WTC11 (cell line): ENCODE results near the gene SEMA6B. TPM values are rescaled to one million over a fixed set of nuclear protein-coding genes. Genes with fewer than 3 reads are reported as not detected.

Source experiments
- ATAC-seq: fragments of 200-7000 bp; cut with Tn5 transposase; 2 replicates; pipeline ENCODE4 v1.10.0; 2021; ENCODE audit warnings: mild to moderate bottlenecking, moderate library complexity
- CTCF ChIA-PET: fragments of 300-600 bp; sonication (Branson Sonifier 250); formaldehyde crosslinking; loops from one replicate; lab custom pipeline; 2021; ENCODE audit warnings: antibody characterized with exemption; lab: Charles Lee
- POLR2A ChIA-PET: fragments of 350-600 bp; sonication (Branson Sonifier 250); formaldehyde crosslinking; loops from one replicate; lab custom pipeline; 2021; ENCODE audit warnings: antibody characterized with exemption; lab: Charles Lee
- DNase-seq: peaks from one replicate; pipeline ENCODE4 v3.0.0; 2021; ENCODE audit warnings: low spot score
- H3K27ac Mint-ChIP-seq: 2 replicates; pipeline ENCODE4 v1.8.0; 2021; ENCODE audit warnings: mixed read lengths
- H3K27me3 Mint-ChIP-seq: 2 replicates; pipeline ENCODE4 v1.8.0; 2021; ENCODE audit warnings: low read depth, mild to moderate bottlenecking, moderate library complexity, mixed read lengths
- H3K36me3 Mint-ChIP-seq: 2 replicates; pipeline ENCODE4 v1.8.0; 2021; ENCODE audit warnings: mixed read lengths
- H3K4me1 Mint-ChIP-seq: 2 replicates; pipeline ENCODE4 v1.8.0; 2022; ENCODE audit warnings: mixed read lengths
- H3K4me3 Mint-ChIP-seq: 2 replicates; pipeline ENCODE4 v1.8.0; 2021; ENCODE audit warnings: mild to moderate bottlenecking, moderate library complexity, mixed read lengths
- H3K9me3 Mint-ChIP-seq: 2 replicates; pipeline ENCODE4 v1.8.0; 2021; ENCODE audit warnings: mixed read lengths
- ATF1 ChIP-seq: sonication (generic); formaldehyde crosslinking; IDR thresholded peaks from 2 replicates; pipeline ENCODE4 v1.8.1; 2023; ENCODE audit warnings: mild to moderate bottlenecking, moderate library complexity, missing genetic modification reagents
- EMX1 ChIP-seq: fragments of 250-450 bp; sonication (Bioruptor Pico); IDR thresholded peaks from 2 replicates; pipeline ENCODE4 v1.8.0; 2021; ENCODE audit warnings: mild to moderate bottlenecking
- FOXJ3 ChIP-seq: sonication (generic); formaldehyde crosslinking; IDR thresholded peaks from 2 replicates; pipeline ENCODE4 v1.9.0; 2021; ENCODE audit warnings: missing genetic modification reagents, mild to moderate bottlenecking, borderline replicate concordance
- JAZF1 ChIP-seq: fragments of 250-450 bp; sonication (Bioruptor Pico); IDR thresholded peaks from 2 replicates; pipeline ENCODE4 v1.9.0; 2021; ENCODE audit warnings: moderate library complexity, mild to moderate bottlenecking, inconsistent platforms
- NFE2L1 ChIP-seq: sonication (generic); formaldehyde crosslinking; IDR thresholded peaks from 2 replicates; pipeline ENCODE4 v1.8.1; 2023; ENCODE audit warnings: missing genetic modification reagents
- NR1H2 ChIP-seq: sonication (generic); formaldehyde crosslinking; IDR thresholded peaks from 2 replicates; pipeline ENCODE4 v1.9.0; 2021; ENCODE audit warnings: mild to moderate bottlenecking, moderate library complexity, missing genetic modification reagents
- NR2C2 ChIP-seq: sonication (generic); formaldehyde crosslinking; IDR thresholded peaks from 2 replicates; pipeline ENCODE4 v1.8.0; 2022; ENCODE audit warnings: mild to moderate bottlenecking, missing genetic modification reagents
- NR3C1 ChIP-seq: sonication (generic); formaldehyde crosslinking; conservative IDR thresholded peaks from 2 replicates; pipeline ENCODE4 v1.8.1; 2023; ENCODE audit warnings: low read depth, mild to moderate bottlenecking, missing genetic modification reagents
- OVOL2 ChIP-seq: fragments of 250-450 bp; sonication (Bioruptor Pico); IDR thresholded peaks from 2 replicates; pipeline ENCODE4 v1.9.0; 2021; ENCODE audit warnings: mild to moderate bottlenecking, borderline replicate concordance
- TCF7 ChIP-seq: sonication (generic); formaldehyde crosslinking; IDR thresholded peaks from 2 replicates; pipeline ENCODE4 v1.8.0; 2022; ENCODE audit warnings: mild to moderate bottlenecking, low read depth, missing genetic modification reagents, moderate library complexity
- TEAD1 ChIP-seq: sonication (generic); formaldehyde crosslinking; IDR thresholded peaks from 2 replicates; pipeline ENCODE4 v1.8.0; 2022; ENCODE audit warnings: mild to moderate bottlenecking, missing genetic modification reagents
- ZNF263 ChIP-seq: sonication (generic); formaldehyde crosslinking; IDR thresholded peaks from 2 replicates; pipeline ENCODE4 v1.8.1; 2022; ENCODE audit warnings: low read depth, mild to moderate bottlenecking, moderate library complexity, missing genetic modification reagents
- ZNF281 ChIP-seq: sonication (generic); formaldehyde crosslinking; IDR thresholded peaks from 2 replicates; pipeline ENCODE4 v1.8.0; 2023; ENCODE audit warnings: mild to moderate bottlenecking, missing genetic modification reagents
- ZNF317 ChIP-seq: sonication (generic); formaldehyde crosslinking; IDR thresholded peaks from 2 replicates; pipeline ENCODE4 v1.8.1; 2023; ENCODE audit warnings: low read depth, mild to moderate bottlenecking, moderate library complexity, missing genetic modification reagents, borderline replicate concordance
- total RNA-seq: library from RNA; stranded (reverse); gene quantifications from 3 replicates; pipeline ENCODE4 v1.2.3, GENCODE V29; 2021
- TF ChIP-seq, protein P1 (sequence below): sonication (generic); formaldehyde crosslinking; IDR thresholded peaks from 2 replicates; pipeline ENCODE4 v1.8.0; 2022; ENCODE audit warnings: missing genetic modification reagents
- TF ChIP-seq, protein P2 (sequence below): sonication (generic); formaldehyde crosslinking; IDR thresholded peaks from 2 replicates; pipeline ENCODE4 v1.8.1; 2023; ENCODE audit warnings: mild to moderate bottlenecking, missing genetic modification reagents, moderate library complexity
- TF ChIP-seq, protein P3 (sequence below): fragments of 250-450 bp; sonication (Bioruptor Pico); conservative IDR thresholded peaks from 2 replicates; pipeline ENCODE4 v1.9.0; 2021; ENCODE audit warnings: mild to moderate bottlenecking
- TF ChIP-seq, protein P4 (sequence below): fragments of 250-450 bp; sonication (Bioruptor Pico); IDR thresholded peaks from 2 replicates; pipeline ENCODE4 v1.9.0; 2021; ENCODE audit warnings: mild to moderate bottlenecking
- TF ChIP-seq, protein P5 (sequence below): sonication (generic); formaldehyde crosslinking; conservative IDR thresholded peaks from 2 replicates; pipeline ENCODE4 v1.8.1; 2023; ENCODE audit warnings: mild to moderate bottlenecking, low read depth, missing genetic modification reagents, moderate library complexity

The SEMA6B gene
- total RNA-seq, 1 experiment from 2014 or later = 45.1 TPM

- TF ChIP-seq, protein P1, sequence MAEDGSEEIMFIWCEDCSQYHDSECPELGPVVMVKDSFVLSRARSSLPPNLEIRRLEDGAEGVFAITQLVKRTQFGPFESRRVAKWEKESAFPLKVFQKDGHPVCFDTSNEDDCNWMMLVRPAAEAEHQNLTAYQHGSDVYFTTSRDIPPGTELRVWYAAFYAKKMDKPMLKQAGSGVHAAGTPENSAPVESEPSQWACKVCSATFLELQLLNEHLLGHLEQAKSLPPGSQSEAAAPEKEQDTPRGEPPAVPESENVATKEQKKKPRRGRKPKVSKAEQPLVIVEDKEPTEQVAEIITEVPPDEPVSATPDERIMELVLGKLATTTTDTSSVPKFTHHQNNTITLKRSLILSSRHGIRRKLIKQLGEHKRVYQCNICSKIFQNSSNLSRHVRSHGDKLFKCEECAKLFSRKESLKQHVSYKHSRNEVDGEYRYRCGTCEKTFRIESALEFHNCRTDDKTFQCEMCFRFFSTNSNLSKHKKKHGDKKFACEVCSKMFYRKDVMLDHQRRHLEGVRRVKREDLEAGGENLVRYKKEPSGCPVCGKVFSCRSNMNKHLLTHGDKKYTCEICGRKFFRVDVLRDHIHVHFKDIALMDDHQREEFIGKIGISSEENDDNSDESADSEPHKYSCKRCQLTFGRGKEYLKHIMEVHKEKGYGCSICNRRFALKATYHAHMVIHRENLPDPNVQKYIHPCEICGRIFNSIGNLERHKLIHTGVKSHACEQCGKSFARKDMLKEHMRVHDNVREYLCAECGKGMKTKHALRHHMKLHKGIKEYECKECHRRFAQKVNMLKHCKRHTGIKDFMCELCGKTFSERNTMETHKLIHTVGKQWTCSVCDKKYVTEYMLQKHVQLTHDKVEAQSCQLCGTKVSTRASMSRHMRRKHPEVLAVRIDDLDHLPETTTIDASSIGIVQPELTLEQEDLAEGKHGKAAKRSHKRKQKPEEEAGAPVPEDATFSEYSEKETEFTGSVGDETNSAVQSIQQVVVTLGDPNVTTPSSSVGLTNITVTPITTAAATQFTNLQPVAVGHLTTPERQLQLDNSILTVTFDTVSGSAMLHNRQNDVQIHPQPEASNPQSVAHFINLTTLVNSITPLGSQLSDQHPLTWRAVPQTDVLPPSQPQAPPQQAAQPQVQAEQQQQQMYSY (CRISPR knock-in tag) = peak; percentile 55; the same call in 1 of the 2 replicates
- TF ChIP-seq TCF7 = peak; percentile 73; the same call in 1 of the 2 replicates
- no peak for TF ChIP-seq NR1H2
- TF ChIP-seq, protein P2, sequence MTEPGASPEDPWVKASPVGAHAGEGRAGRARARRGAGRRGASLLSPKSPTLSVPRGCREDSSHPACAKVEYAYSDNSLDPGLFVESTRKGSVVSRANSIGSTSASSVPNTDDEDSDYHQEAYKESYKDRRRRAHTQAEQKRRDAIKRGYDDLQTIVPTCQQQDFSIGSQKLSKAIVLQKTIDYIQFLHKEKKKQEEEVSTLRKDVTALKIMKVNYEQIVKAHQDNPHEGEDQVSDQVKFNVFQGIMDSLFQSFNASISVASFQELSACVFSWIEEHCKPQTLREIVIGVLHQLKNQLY (CRISPR knock-in tag) = no peak
- TF ChIP-seq JAZF1 = no peak
- no peak for TF ChIP-seq NR2C2
- TF ChIP-seq ZNF281 (CRISPR knock-in tag) = no peak
- TF ChIP-seq ZNF317 (CRISPR knock-in tag) = no peak
- TF ChIP-seq ZNF263 (CRISPR knock-in tag) = no peak
- TF ChIP-seq EMX1 (CRISPR knock-in tag) = no peak
- TF ChIP-seq, protein P3, sequence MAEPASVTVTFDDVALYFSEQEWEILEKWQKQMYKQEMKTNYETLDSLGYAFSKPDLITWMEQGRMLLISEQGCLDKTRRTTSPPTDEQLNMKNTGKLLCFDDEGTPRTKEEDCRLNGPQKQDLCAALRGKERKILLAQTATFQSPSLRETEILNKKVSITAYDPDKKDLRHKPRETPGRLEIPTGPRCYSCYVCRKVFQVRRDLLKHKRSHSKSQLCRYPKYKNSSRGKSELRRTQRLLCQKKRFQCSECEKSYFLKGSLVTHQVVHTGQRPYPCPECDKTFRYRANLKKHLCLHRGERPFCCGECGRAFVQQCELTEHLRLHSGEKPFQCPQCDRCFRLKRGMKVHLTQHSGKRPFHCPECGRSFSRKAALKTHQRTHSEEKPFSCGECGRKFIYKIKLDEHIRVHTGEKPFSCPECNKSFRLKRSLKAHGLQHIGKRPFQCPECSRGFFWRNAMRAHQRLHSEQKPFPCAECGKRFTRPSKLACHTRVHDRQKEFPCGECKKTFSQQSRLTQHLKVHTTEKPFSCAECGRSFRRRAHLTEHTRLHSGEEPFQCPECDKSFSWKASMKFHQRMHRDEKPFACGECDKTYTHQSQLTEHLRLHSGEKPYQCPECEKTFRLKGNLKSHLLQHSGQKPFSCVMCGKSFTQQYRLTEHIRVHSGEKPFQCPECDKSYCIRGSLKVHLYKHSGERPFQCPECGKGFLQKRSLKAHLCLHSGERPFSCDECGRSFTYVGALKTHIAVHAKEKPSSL (CRISPR knock-in tag) = no peak
- no peak for TF ChIP-seq OVOL2
- TF ChIP-seq, all 79 proteins: peak for 5
Measured at GRCh38 chr19:4523306-4524110, 36.0 kb downstream of the SEMA6B start (continued).

DNA sequence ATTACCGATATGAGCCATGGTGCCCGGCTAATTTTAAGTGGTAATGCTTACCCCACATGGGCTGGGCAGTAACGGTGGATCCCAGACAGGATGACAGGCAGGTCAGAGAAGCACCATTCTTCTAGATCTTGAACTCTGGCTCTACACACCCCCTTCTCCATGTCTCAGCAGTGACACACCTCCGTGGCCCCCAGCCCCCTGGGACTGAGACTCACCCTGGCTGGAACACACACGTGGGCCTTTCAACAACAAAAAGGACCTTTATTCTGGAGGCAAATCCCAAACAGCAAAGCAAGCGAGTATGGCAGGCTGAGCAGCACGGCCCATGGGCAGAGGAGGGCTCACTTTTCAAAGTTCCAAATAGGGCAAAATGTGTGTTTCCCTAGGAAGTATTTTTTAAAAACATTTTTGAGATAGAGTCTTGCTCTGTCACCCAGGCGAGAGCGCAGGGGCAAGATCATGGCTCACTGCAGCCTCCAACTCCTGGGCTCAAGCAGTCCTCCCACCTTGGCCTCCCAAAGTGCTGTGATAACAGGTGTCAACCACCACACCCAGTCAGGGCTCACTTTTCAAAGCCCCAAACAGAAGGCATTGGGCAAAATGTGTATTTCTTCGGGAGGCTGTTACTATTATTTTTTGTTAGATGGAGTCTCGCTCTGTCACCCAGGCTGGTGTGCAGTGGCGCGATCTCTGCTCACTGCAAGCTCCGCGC is 37.0 kb downstream of the SEMA6B start:
- Mint-ChIP-seq H3K36me3 (no peaks in the 10 kb centered on the region), H3K4me1 (no peaks in the 10 kb centered on the region)
- TF ChIP-seq, protein P4, sequence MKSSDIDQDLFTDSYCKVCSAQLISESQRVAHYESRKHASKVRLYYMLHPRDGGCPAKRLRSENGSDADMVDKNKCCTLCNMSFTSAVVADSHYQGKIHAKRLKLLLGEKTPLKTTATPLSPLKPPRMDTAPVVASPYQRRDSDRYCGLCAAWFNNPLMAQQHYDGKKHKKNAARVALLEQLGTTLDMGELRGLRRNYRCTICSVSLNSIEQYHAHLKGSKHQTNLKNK (CRISPR knock-in tag) = no peak
- TF ChIP-seq ATF1 = no peak
- TF ChIP-seq, protein P5, sequence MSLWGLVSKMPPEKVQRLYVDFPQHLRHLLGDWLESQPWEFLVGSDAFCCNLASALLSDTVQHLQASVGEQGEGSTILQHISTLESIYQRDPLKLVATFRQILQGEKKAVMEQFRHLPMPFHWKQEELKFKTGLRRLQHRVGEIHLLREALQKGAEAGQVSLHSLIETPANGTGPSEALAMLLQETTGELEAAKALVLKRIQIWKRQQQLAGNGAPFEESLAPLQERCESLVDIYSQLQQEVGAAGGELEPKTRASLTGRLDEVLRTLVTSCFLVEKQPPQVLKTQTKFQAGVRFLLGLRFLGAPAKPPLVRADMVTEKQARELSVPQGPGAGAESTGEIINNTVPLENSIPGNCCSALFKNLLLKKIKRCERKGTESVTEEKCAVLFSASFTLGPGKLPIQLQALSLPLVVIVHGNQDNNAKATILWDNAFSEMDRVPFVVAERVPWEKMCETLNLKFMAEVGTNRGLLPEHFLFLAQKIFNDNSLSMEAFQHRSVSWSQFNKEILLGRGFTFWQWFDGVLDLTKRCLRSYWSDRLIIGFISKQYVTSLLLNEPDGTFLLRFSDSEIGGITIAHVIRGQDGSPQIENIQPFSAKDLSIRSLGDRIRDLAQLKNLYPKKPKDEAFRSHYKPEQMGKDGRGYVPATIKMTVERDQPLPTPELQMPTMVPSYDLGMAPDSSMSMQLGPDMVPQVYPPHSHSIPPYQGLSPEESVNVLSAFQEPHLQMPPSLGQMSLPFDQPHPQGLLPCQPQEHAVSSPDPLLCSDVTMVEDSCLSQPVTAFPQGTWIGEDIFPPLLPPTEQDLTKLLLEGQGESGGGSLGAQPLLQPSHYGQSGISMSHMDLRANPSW (CRISPR knock-in tag) = no peak
- no peak for TF ChIP-seq TEAD1 (CRISPR knock-in tag)
- TF ChIP-seq ZNF317 (CRISPR knock-in tag) = no peak
- TF ChIP-seq NR3C1 (CRISPR knock-in tag) = no peak
- no peak for TF ChIP-seq FOXJ3
- no peak for TF ChIP-seq NFE2L1 (CRISPR knock-in tag)

More for the DNA sequence above, 37.0 kb downstream of the SEMA6B start:
- DNase-seq (no peak), ATAC-seq (no peak)
- no peak overlapping the region for H3K27ac Mint-ChIP-seq
- peaks cover 48% of the 10 kb centered on the region for H3K27me3 Mint-ChIP-seq
- POLR2A ChIA-PET = no interaction called here
- CTCF ChIA-PET = interaction anchor here (0.5 to 5.9 kb wide), 51 partner anchors 7 to 276 kb away, joined by 3 to 285 read pairs (median 5); partner anchors contain the start of genes CHAF1A, FEM1A, HDGFL2 and LRG1
- H3K4me3 Mint-ChIP-seq = no peak overlapping the region
- no peaks in the 10 kb centered on the region for H3K9me3 Mint-ChIP-seq
